TTC549 (cell line): Measurements from ENCODE around the gene C22orf23.
"Not testable (repeated sequence)": the region's sequence is repeated elsewhere in the genome, so short reads cannot be mapped to it uniquely, and the experiment has no call there.

Source experiments
- FAIRE-seq: peaks from 2 replicates; lab custom pipeline; 2012; peaks lifted over from hg19 to GRCh38; lab: Jason Lieb, UNC

C22orf23 gene

DNA sequence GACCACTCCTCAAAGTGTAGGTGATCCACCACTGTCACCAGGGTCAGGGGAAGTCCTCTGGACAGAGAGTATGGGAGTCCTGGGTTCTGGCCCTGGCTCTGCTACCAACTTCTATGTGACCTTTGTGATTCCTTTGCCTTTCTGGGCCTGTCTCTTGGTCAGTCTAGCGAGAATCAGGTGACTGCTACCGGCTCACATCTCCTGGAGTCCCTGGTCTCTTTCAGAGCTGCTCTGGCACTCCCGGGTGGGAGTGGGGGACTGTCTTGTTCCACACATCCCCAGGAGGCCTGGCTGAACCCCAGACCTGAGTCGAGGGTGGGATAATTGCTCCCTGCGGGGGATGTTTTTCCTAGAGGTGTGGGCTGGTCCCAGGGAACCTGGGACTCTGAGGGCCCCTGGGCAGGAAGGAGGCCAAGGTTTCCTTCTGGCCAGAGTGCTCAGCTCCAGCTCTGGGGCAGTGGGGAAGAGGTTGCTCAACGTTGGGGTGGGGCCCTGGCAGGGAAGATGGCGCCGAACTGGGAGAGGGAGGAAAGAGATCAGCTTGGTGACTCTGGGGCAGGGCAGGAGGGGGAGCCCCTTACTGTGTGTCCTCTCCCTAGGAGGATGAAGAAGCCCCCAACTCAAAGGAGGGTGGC lies 28.9 kb upstream of the C22orf23 start:
- no peak for FAIRE-seq

DNA sequence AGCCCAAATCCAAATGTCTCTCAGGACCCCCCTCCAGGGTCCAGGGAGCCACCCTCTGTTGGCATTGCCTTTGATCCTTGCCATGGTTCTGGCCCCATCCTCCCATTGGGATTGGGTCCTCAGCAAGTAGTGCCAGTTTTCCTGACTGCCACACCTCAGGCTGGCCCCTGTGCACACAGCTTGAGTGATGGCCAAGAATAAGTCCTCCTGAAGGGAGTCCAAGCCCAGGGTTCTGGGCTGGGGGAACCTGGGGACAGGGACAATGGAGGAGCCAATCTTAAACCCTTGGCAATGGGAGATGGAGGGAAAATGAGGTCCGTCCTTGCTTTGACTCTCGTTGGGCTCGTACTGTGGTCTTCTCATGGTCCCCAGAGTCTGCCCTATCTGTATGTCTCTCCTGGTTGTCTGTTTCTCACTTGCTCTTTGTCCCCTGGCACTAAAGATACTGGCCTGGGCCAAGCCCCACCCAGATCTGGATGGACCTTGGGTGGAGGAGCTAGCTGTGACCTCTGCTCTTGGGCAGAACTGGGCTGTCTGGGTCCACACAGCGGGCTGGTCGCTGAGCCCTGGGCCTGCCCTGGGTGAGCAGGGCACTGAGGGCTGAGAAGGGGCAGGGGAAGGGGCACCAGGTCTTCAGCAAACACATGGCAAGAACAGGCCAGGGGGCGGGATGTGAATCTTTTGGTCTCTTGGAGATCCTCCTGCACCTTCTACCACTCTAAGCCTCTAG lies 28.0 kb upstream of the C22orf23 start:
- no peak for FAIRE-seq

DNA sequence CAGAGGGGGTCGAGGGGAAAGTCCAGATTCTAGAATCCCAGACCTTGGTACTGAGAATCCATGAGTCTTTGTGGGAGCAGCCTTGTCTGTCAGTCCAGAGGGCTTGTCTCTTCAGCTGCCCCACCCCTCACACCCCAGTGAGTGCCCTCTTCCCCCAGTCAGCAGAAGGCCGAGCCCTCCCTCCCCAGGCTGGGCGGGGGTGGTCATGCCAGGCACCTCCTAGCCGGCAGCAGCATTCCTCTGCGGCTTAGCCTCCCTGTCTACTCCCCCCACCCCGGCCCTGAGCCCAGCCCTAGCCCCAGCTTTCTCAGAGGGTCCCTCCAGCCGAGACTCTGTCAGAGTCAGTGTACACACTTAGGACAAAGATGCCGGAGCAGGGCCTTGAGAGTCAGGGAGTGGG lies 26.4 kb upstream of the C22orf23 start:
- FAIRE-seq, result no peak

DNA sequence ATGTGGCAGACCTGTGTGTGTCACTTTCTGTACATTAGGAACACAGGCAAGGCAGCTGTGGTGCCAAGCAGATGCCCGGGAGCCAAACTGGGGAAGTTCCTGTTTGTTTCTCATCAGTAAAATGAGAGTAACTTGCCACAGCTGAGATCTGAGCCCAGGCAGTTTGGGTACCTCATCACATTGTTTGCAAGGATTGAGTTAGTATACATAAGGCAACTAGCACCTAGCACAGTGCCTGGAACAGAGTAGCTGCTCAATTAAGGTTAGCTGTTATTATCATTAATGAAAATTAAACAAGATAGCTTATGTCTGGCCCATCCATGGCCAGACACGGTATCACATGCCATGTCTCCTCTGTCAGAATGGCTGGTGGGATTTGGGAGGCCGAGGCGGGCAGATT lies 23.1 kb upstream of the C22orf23 start:
- FAIRE-seq, result no peak

DNA sequence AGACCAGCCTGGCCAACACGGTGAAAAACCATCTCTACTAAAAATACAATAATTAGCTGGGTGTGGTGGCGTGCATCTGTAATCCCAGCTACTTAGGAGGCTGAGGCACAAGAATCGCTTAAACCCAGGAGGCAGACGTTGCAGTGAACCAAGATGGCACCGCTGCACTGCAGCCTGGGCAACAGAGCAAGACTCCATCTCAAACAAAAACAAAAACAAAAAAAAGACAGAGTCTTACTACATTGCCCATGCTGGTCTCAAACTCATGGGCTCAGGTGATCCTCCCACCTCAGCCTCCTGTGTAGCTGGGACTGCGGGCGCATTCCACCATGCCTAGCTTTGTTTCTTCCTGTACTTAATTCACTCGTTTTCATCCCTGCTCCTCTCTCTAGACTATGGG lies 22.6 kb upstream of the C22orf23 start:
- FAIRE-seq, result not testable (repeated sequence)

DNA sequence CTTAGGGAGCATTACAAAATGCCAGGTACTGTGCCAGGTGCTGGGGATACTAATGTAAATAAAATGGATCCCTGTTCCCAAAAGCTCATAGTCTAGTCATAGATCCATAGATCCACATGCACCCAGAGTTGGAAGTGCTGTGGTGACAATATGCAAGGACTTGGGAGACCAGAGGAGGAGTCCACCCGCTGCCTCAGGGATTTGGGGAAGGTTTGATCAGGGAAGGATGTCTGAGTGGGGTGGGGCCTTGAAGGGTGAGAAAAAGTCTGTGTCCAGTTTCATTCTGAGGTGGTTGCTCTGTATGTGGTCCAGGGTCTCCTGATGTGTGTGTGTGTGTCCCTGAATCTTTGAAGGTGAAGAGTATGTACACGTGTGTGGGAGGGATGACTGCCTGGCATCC lies 21.8 kb upstream of the C22orf23 start:
- no peak for FAIRE-seq

DNA sequence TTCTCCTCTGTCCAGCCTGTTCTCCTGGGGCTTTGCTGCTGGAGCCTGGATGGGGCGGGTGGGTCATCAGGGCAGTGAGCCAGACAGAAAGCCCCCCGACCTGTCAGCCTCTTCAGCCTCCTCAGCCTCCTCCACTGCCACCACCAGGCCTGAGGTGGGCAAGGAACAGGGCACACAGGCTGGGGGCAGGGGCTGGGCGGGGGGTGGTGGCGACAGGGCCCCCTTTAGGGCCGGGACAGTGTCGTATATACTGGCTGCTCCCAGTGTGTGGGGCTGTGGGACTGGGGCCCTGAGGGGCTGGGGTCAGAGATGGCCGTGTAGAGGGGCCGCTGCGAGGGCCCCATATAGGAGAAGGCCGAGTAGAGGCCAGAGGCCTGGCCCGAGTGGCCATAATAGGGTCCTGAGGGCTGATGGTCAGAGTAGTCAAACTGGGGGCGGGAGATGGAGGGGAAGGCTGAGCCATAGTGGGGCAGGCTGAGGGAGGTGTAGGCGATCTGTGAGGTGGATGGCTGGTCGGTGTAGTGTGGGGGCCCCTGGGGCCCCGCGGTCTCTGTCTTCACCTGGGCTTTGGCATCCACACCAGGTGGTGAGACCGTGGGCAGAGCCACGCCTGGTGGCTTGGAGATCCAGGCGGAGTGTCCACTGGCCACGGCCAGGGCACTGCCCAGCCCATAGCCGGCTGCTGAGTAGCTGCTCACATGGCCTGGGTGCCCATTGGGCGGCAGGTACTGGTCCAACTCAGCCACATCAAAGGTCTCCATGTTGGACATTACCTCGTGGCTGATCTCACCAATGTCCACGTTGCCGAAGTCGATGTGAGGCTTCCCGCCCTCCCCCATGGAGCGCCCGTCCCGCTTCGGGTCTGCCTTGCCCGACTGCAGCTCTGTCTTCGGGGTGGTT lies 20.1 kb upstream of the C22orf23 start:
- no peak for FAIRE-seq

DNA sequence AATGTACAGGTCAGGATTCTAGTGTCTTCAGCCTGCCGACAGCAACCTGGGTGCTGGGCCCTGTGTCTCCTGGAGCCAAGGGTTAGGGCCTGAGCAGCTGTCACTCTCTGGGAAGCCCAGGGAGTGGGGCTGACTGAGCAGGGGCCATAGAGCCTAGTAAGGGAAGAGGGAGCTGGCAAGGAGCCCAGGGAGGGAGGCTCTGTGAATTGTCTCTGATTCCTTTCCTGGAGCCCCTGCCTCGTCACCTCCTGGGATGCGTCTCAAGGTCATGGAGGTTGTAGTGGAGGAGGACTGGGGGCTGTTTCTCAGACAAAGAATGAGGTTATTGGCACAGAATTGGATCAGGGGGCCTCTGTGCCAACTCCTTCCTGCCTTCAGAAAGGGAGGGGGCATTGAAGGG lies 19.1 kb upstream of the C22orf23 start:
- FAIRE-seq, result no peak

DNA sequence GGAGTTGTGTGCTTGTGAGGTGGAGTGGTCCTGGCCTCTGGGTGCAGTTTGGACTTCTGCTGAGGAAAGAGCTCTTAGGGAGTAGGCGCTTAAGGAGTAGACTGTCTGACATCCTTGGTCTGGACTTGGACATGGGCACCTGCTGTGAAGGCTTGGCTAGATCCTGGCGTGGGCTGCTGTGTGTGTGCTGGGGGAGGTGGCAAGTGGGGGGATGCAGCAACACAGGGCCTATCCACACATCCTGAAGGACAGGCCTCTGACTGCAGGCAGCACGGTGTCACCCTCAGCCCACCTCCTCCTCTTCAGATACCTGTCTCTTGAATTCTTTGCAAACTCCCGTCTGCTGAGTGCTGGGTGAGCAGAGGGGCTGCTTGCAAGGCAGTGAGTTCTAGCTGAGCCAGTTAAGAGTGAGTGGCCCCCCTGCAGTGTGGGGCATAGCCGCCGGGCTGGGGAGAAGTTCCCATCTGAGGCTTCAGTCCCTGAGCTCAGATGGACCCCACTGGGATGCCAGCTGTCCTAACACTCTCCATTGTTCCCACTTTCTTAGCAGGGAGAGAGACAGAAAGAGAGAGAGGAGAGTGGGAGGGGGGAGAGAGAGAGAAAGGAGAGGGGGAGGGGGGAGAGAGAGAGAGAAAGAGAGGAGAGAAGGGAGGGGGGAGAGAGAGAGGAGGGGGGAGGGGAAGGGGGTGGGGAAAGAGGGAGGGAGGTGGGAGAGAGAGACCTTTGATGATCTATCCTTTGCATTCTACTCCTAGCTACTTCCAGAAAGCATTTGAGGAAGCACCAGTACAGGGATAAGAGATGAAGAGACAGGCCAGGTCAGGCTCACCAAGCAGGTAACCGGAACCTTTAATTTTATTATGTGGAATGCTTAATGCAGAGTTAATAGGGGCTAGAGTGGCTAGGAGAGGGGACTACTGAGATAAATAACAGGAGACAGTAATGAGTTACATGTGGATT lies 18.4 kb upstream of the C22orf23 start:
- FAIRE-seq, result no peak

DNA sequence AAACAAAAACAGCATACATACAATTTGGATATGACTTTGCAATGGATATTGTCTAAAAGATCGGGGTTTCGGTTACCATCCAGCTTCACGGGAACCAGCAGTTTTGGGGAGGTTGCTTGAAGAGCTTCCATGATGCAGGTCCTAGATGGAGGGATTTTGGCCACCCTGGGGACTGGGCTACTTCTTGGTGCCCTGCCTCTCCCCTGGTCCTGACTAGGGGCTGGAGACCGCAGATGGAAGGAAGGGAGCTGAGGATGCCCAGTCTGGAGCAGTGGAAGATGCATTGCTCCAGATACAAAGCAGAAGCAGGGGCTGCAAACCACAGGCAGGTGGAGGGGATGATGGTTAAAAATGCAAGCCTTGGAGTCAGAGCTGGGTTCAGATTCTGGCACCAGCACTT lies 17.5 kb upstream of the C22orf23 start:
- no peak for FAIRE-seq

DNA sequence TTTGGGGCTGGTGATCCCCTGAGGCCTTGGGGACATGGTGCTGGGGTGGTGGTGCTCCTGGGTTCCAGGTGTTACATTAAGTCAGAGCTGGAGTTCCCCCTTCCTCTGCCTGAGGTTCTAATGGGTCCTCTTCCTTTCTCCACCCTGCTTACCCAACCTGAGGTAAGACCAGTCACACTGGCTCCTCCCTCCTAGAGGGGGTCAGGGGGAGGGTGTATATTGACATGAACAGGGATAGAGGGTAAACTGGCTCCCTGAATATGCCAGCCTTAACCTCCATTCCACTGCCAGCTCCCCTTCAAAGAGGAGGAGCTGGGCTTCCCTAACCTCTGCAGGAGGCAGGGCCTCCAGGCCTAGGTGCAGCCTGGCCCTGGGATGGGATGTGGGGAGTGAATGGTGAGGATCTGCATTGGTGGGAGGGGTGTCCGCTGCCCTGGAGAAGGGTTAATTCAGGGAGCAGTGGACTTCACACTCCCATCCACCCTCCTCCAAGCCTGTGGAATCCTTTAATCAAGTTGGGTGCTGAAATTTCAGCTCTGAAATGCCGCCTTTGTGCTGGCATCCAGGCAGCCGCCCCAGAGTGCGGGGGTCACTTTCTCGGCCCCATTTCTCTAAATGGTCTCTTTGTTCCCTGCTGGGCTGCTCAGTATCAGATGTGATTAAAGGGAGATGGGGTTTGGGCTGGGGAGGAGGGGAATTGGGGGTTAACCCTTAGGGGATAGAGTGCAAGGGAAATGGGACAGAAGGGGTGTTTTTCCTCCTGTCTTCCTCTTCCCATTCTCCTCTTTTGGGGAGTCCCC lies 15.3 kb upstream of the C22orf23 start:
- no peak for FAIRE-seq

DNA sequence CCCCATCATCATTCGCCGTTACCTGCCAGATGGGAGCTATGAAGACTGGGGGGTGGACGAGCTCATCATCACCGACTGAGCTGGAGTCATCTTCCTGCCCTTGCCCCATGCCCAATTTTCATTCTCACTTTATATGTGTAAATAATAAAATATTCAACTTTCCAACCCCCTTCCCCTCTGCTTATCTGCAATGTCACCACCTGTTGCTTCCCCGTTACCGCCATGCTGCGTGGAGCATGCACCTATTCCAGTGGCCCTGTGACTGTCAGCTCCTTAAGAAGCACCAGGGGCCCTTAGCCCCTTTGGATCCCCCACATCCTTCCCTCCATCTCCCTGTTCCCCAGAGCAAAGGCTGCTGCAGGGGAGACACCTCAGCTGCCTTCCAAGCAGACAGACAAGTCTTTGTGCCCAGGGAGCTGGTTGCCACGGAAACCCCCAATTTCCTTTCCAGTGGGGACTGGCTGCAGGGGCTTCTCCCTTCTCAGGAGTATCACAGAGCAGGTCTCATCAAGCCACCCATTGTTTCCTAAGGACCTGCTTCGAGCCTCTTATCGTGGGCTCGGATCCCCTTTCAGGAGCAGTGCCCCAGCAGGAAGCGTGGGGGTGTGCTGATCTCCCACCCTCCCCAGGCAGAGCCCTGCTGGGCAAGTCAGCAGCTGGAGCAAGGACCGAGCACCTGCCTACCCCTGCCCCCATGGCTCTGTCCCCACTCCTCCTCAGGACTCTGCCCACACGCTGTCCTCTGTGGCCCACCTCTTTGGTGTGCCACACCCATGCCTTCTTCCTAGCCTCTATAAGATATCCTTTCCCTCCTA lies 14.4 kb upstream of the C22orf23 start:
- FAIRE-seq, result no peak

DNA sequence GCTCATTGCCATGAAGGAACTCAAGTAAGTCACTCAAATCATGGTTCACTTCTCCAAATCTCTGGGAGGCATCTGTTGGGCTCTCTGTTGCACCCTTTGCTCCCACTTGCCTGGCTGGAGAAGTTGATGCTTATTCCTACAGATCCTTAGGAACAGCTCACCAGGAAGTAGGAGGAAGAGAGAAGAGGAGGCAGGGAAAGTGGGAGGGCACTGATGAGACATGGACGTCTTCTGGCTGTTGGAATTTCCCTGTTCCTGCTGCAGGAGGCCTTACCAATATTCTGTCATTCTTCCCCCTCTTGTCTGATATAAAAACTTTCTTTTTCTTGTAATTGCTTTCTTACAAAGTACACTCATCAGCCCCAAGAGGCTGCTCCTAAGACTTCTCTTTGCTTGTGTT lies 13.7 kb upstream of the C22orf23 start:
- FAIRE-seq, result no peak

DNA sequence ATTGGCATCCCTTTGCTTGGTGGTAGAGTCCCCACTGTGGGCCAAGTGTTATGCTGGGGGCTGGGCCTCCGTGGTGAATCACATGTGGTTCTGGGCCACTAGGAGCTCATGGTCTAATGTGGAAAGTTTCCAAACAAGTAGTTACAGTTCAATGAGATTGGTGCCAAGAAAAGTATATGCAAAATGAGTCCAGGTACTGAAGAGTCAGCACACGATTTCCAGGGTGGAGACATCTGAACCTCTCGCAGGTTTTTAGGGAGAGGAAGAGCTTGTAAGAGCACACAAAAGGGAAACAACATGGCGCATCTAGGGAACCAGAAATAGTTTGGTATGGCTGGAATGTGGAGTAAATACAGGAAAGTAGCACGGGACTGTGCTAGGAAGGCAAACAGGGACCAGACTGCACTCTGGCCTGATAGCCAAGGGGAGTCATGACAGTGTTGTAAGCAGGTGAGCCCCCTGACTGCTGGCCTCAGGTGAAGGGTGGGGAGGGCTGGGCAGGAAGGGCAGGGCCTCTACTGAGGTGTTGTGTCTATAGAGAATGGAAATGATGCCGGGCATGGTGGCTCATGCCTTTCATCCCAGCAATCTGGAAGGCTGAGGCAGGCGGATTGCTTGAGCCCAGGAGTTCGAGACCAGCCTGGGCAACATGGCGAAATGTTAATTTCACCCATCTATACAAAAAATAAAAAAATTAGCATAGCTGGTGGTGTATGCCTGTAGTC lies 12.7 kb upstream of the C22orf23 start:
- no peak for FAIRE-seq

DNA sequence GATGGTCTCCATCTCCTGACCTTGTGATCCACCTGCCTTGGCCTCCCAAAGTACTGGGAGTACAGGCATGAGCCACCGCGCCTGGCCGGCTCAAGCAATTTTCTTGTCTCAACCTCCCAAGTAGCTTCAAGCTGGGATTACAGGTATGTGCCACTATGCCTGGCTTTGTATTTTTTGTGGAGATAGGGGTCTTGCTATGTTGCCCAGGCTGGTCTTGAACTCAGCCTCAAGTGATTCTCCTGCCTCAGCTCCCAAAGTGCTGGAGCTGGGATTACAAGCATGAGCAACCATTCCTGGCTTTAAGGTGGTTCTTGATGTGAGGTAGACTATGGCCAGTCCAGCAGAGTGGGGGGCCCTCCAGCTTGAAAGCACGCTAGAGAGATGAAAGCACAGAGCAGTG lies 7.7 kb upstream of the C22orf23 start:
- FAIRE-seq, result no peak

DNA sequence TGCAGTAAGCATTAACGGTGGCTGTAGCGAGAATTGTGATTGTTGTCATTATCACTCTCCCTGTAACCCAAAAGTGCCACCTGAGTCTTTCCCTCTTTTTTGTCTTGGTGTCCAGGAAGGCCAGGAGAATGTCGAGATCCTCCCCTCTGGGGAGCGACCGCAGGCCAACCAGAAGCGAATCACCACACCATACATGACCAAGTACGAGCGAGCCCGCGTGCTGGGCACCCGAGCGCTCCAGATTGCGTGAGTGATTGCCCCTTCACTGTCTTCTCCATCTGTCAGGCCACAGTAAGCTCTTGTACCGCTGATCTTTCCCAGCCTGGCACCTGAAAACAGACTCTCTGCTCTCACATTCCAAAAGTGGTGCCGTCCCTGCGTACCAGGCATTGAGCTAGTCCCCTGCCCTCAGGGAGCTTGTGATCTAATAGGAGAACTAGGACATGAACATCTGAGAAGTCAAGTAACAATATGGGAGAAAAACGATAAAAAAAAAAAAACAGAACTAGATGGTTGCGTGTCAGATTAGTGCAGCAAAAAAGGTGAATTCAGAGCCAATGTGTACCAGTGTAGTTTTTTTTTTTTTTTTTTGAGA lies 5.9 kb upstream of the C22orf23 start:
- FAIRE-seq, result no peak

DNA sequence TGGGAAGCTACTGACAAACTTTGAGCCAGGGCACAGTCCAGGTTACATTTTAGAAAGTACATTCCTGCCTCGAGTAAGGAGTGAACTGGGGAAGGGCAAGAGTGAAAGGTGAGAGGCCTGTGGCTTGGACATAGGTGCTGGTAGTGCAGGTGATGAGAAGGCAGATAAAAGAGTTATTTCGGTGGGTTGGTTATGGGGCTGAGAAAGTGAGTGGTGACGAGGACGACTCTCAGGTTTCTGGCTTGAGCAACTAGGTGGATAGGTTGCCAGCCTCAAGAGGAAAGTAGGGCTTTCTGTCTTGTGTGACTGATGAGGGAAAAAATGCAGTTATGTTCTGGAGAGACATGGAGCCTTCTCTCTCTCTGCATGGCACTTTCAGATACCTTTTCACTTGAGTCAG lies 3.8 kb upstream of the C22orf23 start:
- no peak for FAIRE-seq

DNA sequence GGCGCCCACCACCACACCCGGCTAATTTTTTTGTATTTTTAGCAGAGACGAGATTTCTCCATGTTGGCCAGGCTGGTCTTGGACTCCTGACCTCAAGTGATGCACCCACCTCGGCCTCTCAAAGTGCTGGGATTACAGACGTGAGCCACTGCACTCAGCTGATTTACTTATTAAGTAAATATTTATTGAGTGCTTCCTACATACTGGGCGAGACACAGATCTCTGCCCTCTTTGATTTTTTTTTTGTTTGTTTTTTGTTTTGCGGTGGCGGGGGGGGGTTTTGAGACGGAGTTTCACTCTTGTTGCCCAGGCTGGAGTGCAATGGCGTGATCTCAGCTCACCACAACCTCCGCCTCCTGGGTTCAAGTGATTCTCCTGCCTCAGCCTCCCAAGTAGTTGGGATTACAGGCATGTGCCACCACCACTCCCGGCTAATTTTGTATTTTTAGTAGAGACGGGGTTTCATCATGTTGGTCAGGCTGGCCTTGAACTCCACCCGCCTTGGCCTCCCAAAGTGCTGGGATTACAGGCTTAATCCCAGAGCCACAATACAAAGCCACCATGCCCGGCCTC lies 2.5 kb upstream of the C22orf23 start:
- not testable (repeated sequence) for FAIRE-seq

DNA sequence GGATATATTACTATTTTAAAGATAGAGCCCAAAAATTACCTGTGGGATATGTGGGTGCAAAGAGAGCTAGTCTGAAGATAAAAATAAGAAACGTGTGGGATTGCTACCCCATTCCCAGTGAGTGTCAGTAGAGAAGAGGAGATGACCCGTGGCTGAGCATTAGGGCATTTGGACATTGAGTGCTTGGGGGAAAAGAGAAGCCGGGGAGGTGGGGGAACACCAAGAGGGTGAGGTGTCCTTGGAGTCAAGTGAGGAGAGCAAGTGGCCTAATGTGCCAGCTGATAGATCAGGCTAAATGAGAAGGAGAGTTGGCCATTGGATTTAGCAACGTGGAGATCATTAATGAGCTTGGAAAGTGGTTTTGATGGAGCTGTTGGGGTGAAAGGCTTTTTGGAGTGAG lies 1.3 kb upstream of the C22orf23 start:
- FAIRE-seq, result no peak
